K562 (cell line): Measurements from ENCODE around the gene WASL. TPM values are rescaled to one million over a fixed set of nuclear protein-coding genes. Genes with fewer than 3 reads are reported as not detected.
A peak's percentile ranks its signal among the peaks of the same experiment; 100 is the strongest.

Experiments
- CAMTA2 ChIP-seq: fragments of 250-450 bp; sonication (Bioruptor Pico); conservative IDR thresholded peaks from 2 replicates; pipeline ENCODE4 v1.5.1; 2022
- KAT7 ChIP-seq: sonication (generic); formaldehyde crosslinking; IDR thresholded peaks from 2 replicates; pipeline ENCODE4 v1.8.0; 2022; ENCODE audit warnings: missing genetic modification reagents, mild to moderate bottlenecking, borderline replicate concordance
- MAFK ChIP-seq: IDR thresholded peaks from 2 replicates; pipeline ENCODE4 v1.6.1; 2011; ENCODE audit warnings: low read length, improper control_type of control experiment
- MECOM ChIP-seq: fragments of 250-450 bp; sonication (Bioruptor Pico); IDR thresholded peaks from 2 replicates; pipeline ENCODE4 v1.8.0; 2022; ENCODE audit warnings: inconsistent platforms
- MTA3 ChIP-seq: fragments of 450-650 bp; formaldehyde crosslinking; IDR thresholded peaks from 2 replicates; pipeline ENCODE4 v1.6.1; 2017; ENCODE audit warnings: mild to moderate bottlenecking, borderline replicate concordance
- NCOA6 ChIP-seq: fragments of 450-650 bp; IDR thresholded peaks from 2 replicates; pipeline ENCODE4 v1.6.1; 2017; ENCODE audit warnings: mild to moderate bottlenecking
- NRF1 ChIP-seq, 2 experiments: fragments of 450-650 bp; IDR thresholded peaks in 1 of 2; conservative IDR thresholded peaks in 1 of 2; 2 replicates each; pipeline ENCODE4 v1.6.1; 2014; ENCODE audit warnings: mild to moderate bottlenecking in 2 of 2
- POLR2AphosphoS5 ChIP-seq: IDR thresholded peaks from 2 replicates; pipeline ENCODE4 v1.6.1; 2011; ENCODE audit warnings: mild to moderate bottlenecking, low read depth, low read length, moderate library complexity; ENCODE audit not compliant: control insufficient read depth, insufficient read depth
- RFX1 ChIP-seq: fragments of 450-650 bp; IDR thresholded peaks from 2 replicates; pipeline ENCODE4 v1.6.1; 2016; ENCODE audit warnings: mild to moderate bottlenecking, moderate library complexity
- SAFB ChIP-seq: fragments of 200-400 bp; formaldehyde crosslinking; IDR thresholded peaks from 2 replicates; pipeline ENCODE4 v1.6.1; 2017; ENCODE audit warnings: low read depth, low read length, borderline replicate concordance
- SMARCA5 ChIP-seq: fragments of 450-650 bp; IDR thresholded peaks from 2 replicates; pipeline ENCODE4 v1.6.1; 2016
- TCF7 ChIP-seq: sonication (generic); IDR thresholded peaks from 2 replicates; pipeline ENCODE4 v1.6.1; 2016; ENCODE audit warnings: antibody characterized with exemption, borderline replicate concordance
- TGIF2 ChIP-seq: sonication (generic); formaldehyde crosslinking; IDR thresholded peaks from 2 replicates; pipeline ENCODE4 v1.8.1; 2022; ENCODE audit warnings: mild to moderate bottlenecking, missing genetic modification reagents, moderate library complexity
- ZNF408 ChIP-seq: fragments of 250-450 bp; sonication (Bioruptor Pico); IDR thresholded peaks from 2 replicates; pipeline ENCODE4 v1.4.0; 2020; ENCODE audit warnings: low read depth, mild to moderate bottlenecking, moderate library complexity
- polyA plus RNA-seq, 8 experiments: library from polyadenylated mRNA; depleted of rRNA in 4 of 8; stranded (reverse) in 5 of 8; unstranded in 3 of 8; fragments of >200 nt; fragmentation: Nextera tagmentation in 2 of 8; fragmentation: Illumina TruSeq in 1 of 8; extraction: Ambion mirVana in 2 of 8; extraction: Trizol in 1 of 8; gene quantifications; 2 replicates each; pipeline versions ENCODE4 v1.2.1 to v1.2.3, GENCODE V29; 2011 to 2014; ENCODE audit warnings: inconsistent platforms in 1 of 8, missing spikeins in 1 of 8
- total RNA-seq, 7 experiments: library from RNA; depleted of rRNA in 6 of 7; stranded (reverse); fragments of >200 nt in 6 of 7; fragmentation: Illumina TruSeq in 2 of 7; extraction: Trizol in 2 of 7; gene quantifications; 2 replicates each; pipeline versions ENCODE4 v1.2.1 to v1.2.3, GENCODE V29; 2011 to 2021; ENCODE audit warnings: low replicate concordance in 1 of 7
- TF ChIP-seq, protein P1 (sequence below): fragments of 450-650 bp; IDR thresholded peaks from 2 replicates; pipeline ENCODE4 v1.6.1; 2016; ENCODE audit warnings: antibody characterized with exemption
- TF ChIP-seq, protein P2 (sequence below), 2 experiments: fragments of 450-650 bp in 1 of 2; sonication (generic) in 1 of 2; formaldehyde crosslinking; conservative IDR thresholded peaks; 2 replicates each; pipeline versions ENCODE4 v1.4.0 to v1.8.1; 2020 to 2022; ENCODE audit warnings: mild to moderate bottlenecking in 1 of 2, missing genetic modification reagents in 1 of 2
- TF ChIP-seq, protein P3 (sequence below): fragments of 450-650 bp; IDR thresholded peaks from 2 replicates; pipeline ENCODE4 v1.6.1; 2014; ENCODE audit warnings: low read depth, mild to moderate bottlenecking, moderate library complexity, borderline replicate concordance
- TF ChIP-seq, protein P4 (sequence below): fragments of 450-650 bp; IDR thresholded peaks from 2 replicates; pipeline ENCODE4 v1.6.1; 2017; ENCODE audit warnings: antibody characterized with exemption, mild to moderate bottlenecking
- TF ChIP-seq, protein P5 (sequence below): fragments of 250-450 bp; sonication (Bioruptor Pico); IDR thresholded peaks from 2 replicates; pipeline ENCODE4 v1.5.0; 2021; ENCODE audit warnings: mild to moderate bottlenecking, borderline replicate concordance

WASL gene
- total and polyA plus RNA-seq, 9 of the 15 experiments (the other 6 are each of a cell fraction or from before 2014, with no cell fraction given): 3.2 to 13.9 (median 8.3) TPM

DNA sequence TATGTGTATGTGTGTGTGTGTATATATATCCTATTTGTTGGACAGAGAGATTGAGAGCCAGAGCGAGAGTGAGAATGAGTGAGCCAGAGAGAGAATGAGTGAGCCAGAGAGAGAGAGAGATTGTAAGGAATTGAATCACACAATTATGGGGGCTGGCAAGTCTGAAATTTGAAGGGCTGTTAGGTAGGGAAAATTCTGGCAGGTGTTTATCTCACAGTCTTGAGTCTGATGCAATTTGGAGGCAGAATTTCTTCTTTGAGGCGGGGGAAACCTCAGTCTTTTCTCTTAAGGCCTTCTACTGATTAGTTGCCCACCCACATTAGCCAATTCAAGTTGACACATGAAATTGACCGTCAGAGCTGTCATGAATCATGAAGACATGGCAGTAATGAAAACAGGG is 41.0 kb upstream of the WASL start (continued):
- TF ChIP-seq SAFB (no peak), NCOA6 (no peak), POLR2AphosphoS5 (no peak), MAFK (no peak), SMARCA5 (no peak), TCF7 (no peak), MTA3 (no peak), MECOM (CRISPR knock-in tag) (no peak), NRF1 (conservative IDR thresholded peaks at IDR 0.05 in 1 of 2, IDR thresholded peaks at IDR 0.05 in 1 of 2) (no peak), RFX1 (no peak), TGIF2 (CRISPR knock-in tag) (no peak), KAT7 (CRISPR knock-in tag) (no peak), ZNF408 (no peak), CAMTA2 (CRISPR knock-in tag) (no peak)
- TF ChIP-seq, protein P1, sequence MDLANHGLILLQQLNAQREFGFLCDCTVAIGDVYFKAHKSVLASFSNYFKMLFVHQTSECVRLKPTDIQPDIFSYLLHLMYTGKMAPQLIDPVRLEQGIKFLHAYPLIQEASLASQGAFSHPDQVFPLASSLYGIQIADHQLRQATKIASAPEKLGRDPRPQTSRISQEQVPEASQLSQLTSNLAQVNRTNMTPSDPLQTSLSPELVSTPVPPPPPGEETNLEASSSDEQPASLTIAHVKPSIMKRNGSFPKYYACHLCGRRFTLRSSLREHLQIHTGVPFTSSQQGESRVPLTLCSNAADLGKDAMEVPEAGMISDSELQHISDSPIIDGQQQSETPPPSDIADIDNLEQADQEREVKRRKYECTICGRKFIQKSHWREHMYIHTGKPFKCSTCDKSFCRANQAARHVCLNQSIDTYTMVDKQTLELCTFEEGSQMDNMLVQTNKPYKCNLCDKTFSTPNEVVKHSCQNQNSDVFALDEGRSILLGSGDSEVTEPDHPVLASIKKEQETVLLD: no peak
- TF ChIP-seq, protein P2, sequence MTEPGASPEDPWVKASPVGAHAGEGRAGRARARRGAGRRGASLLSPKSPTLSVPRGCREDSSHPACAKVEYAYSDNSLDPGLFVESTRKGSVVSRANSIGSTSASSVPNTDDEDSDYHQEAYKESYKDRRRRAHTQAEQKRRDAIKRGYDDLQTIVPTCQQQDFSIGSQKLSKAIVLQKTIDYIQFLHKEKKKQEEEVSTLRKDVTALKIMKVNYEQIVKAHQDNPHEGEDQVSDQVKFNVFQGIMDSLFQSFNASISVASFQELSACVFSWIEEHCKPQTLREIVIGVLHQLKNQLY (CRISPR knock-in tag; conservative IDR thresholded peaks at IDR 0.05): no peak
- TF ChIP-seq, protein P3, sequence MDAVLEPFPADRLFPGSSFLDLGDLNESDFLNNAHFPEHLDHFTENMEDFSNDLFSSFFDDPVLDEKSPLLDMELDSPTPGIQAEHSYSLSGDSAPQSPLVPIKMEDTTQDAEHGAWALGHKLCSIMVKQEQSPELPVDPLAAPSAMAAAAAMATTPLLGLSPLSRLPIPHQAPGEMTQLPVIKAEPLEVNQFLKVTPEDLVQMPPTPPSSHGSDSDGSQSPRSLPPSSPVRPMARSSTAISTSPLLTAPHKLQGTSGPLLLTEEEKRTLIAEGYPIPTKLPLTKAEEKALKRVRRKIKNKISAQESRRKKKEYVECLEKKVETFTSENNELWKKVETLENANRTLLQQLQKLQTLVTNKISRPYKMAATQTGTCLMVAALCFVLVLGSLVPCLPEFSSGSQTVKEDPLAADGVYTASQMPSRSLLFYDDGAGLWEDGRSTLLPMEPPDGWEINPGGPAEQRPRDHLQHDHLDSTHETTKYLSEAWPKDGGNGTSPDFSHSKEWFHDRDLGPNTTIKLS: no peak
- TF ChIP-seq, protein P4, sequence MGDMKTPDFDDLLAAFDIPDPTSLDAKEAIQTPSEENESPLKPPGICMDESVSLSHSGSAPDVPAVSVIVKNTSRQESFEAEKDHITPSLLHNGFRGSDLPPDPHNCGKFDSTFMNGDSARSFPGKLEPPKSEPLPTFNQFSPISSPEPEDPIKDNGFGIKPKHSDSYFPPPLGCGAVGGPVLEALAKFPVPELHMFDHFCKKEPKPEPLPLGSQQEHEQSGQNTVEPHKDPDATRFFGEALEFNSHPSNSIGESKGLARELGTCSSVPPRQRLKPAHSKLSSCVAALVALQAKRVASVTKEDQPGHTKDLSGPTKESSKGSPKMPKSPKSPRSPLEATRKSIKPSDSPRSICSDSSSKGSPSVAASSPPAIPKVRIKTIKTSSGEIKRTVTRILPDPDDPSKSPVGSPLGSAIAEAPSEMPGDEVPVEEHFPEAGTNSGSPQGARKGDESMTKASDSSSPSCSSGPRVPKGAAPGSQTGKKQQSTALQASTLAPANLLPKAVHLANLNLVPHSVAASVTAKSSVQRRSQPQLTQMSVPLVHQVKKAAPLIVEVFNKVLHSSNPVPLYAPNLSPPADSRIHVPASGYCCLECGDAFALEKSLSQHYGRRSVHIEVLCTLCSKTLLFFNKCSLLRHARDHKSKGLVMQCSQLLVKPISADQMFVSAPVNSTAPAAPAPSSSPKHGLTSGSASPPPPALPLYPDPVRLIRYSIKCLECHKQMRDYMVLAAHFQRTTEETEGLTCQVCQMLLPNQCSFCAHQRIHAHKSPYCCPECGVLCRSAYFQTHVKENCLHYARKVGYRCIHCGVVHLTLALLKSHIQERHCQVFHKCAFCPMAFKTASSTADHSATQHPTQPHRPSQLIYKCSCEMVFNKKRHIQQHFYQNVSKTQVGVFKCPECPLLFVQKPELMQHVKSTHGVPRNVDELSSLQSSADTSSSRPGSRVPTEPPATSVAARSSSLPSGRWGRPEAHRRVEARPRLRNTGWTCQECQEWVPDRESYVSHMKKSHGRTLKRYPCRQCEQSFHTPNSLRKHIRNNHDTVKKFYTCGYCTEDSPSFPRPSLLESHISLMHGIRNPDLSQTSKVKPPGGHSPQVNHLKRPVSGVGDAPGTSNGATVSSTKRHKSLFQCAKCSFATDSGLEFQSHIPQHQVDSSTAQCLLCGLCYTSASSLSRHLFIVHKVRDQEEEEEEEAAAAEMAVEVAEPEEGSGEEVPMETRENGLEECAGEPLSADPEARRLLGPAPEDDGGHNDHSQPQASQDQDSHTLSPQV: 0 out of 2 replicates have a peak, but pooled peaks have one; percentile 25
- TF ChIP-seq, protein P5, sequence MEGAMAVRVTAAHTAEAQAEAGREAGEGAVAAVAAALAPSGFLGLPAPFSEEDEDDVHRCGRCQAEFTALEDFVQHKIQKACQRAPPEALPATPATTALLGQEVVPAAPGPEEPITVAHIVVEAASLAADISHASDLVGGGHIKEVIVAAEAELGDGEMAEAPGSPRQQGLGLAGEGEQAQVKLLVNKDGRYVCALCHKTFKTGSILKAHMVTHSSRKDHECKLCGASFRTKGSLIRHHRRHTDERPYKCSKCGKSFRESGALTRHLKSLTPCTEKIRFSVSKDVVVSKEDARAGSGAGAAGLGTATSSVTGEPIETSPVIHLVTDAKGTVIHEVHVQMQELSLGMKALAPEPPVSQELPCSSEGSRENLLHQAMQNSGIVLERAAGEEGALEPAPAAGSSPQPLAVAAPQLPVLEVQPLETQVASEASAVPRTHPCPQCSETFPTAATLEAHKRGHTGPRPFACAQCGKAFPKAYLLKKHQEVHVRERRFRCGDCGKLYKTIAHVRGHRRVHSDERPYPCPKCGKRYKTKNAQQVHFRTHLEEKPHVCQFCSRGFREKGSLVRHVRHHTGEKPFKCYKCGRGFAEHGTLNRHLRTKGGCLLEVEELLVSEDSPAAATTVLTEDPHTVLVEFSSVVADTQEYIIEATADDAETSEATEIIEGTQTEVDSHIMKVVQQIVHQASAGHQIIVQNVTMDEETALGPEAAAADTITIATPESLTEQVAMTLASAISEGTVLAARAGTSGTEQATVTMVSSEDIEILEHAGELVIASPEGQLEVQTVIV (CRISPR knock-in tag): no peak
